BJ (cell line): ENCODE results near the gene MED26. TPM values are rescaled to one million over a fixed set of nuclear protein-coding genes. Genes with fewer than 3 reads are reported as not detected.

ENCODE experiments used
- CTCF ChIA-PET: fragments of 350-600 bp; formaldehyde crosslinking; extraction: SDS; loops from one replicate; lab custom pipeline; 2021; ENCODE audit warnings: antibody characterized with exemption, inconsistent platforms; lab: Yijun Ruan, JAX
- POLR2A ChIA-PET: fragments of 300-600 bp; sonication (Branson Sonifier 250); formaldehyde crosslinking; extraction: SDS; loops from one replicate; lab custom pipeline; 2021; ENCODE audit warnings: antibody characterized with exemption; lab: Charles Lee
- DNase-seq: peaks from one replicate; pipeline ENCODE4 v3.0.0-alpha.2; 2011; ENCODE audit warnings: low read depth
- H3K27me3 ChIP-seq: 2 replicates; pipeline ENCODE4 v1.6.0; 2011; ENCODE audit warnings: low read length; ENCODE audit not compliant: control insufficient read depth, insufficient read depth
- H3K36me3 ChIP-seq: 2 replicates; pipeline ENCODE4 v1.5.1; 2011; ENCODE audit warnings: low read length; ENCODE audit not compliant: control insufficient read depth, insufficient read depth
- H3K4me3 ChIP-seq: 2 replicates; pipeline ENCODE4 v1.5.1; 2011; ENCODE audit warnings: low read depth, mild to moderate bottlenecking, control low read depth, low read length
- CTCF ChIP-seq: IDR thresholded peaks from 2 replicates; pipeline ENCODE4 v1.5.1; 2011; ENCODE audit warnings: low read depth, mild to moderate bottlenecking, control low read depth, inconsistent platforms, low read length, moderate library complexity; ENCODE audit not compliant: insufficient read depth
- polyA plus RNA-seq: library from polyadenylated mRNA; depleted of rRNA; stranded (reverse); fragments of >200 nt; gene quantifications from 2 replicates; pipeline ENCODE4 v1.2.3, GENCODE V29; 2011

Gene MED26
- polyA plus RNA-seq, 1 experiment: 3.9 TPM

- DNase-seq: no peak
- no peaks in the 10 kb centered on the region for H3K27me3 ChIP-seq
- ChIA-PET POLR2A (no interaction called here), CTCF (no interaction called here)
- no peak for TF ChIP-seq CTCF
- H3K4me3 ChIP-seq: no peak overlapping the region
- H3K36me3 ChIP-seq: peaks cover 14% of the 10 kb centered on the region
These were observed 51.9 kb downstream of the MED26 start for GRCh38 chr19:16575861-16576689.

- H3K36me3 ChIP-seq: peaks cover 14% of the 10 kb centered on the region
- CTCF ChIA-PET: no interaction called here
These were observed 52.7 kb downstream of the MED26 start for GRCh38 chr19:16575282-16575681.

GRCh38 chr19:16573925-16574324, 54.1 kb downstream of the MED26 start:
- Histone ChIP-seq H3K4me3 (no peak overlapping the region), H3K27me3 (no peaks in the 10 kb centered on the region), H3K36me3 (peaks cover 17% of the 10 kb centered on the region)
- DNase-seq: no peak
- ChIA-PET CTCF (interaction anchor here (0.9 kb wide), 1 partner anchor 10 kb away, joined by 3 read pairs; no protein-coding TSS in a partner anchor), POLR2A (interaction anchor here (0.6 kb wide), 1 partner anchor 13 kb away, joined by 4 read pairs; no protein-coding TSS in a partner anchor)
- TF ChIP-seq CTCF: no peak

More at GRCh38 chr19:16575282-16575681, 52.7 kb downstream of the MED26 start:
- no peak overlapping the region for H3K4me3 ChIP-seq
- no peaks in the 10 kb centered on the region for H3K27me3 ChIP-seq
- DNase-seq: no peak
- POLR2A ChIA-PET: no interaction called here
- no peak for TF ChIP-seq CTCF

- peak overlapping the region; percentile 57 for H3K4me3 ChIP-seq
- ChIA-PET CTCF (interaction anchor here (0.9 kb wide), 1 partner anchor 11 kb away, joined by 3 read pairs; no protein-coding TSS in a partner anchor), POLR2A (no interaction called here)
- TF ChIP-seq CTCF: no peak
- H3K36me3 ChIP-seq: peaks cover 15% of the 10 kb centered on the region
- H3K27me3 ChIP-seq: no peaks in the 10 kb centered on the region
- no peak for DNase-seq
These were observed 54.7 kb downstream of the MED26 start for GRCh38 chr19:16573296-16573695.

GRCh38 chr19:16572332-16573211, 55.4 kb downstream of the MED26 start, which contains the start of gene SLC35E1:
SLC35E1 (minus strand) TSS chr19:16572415; CDS start chr19:16572364, 51 bp downstream.
- CTCF ChIA-PET: no interaction called here
- POLR2A ChIA-PET: no interaction called here
- peaks cover 17% of the 10 kb centered on the region for H3K36me3 ChIP-seq
- H3K4me3 ChIP-seq: peak within 1 kb of the TSS; percentile 82
- no peak for TF ChIP-seq CTCF
- H3K27me3 ChIP-seq: no peaks in the 10 kb centered on the region
- DNase-seq: peak; percentile 63
